Measurements from ENCODE around the gene GLI2.

GLI2 gene

DNA sequence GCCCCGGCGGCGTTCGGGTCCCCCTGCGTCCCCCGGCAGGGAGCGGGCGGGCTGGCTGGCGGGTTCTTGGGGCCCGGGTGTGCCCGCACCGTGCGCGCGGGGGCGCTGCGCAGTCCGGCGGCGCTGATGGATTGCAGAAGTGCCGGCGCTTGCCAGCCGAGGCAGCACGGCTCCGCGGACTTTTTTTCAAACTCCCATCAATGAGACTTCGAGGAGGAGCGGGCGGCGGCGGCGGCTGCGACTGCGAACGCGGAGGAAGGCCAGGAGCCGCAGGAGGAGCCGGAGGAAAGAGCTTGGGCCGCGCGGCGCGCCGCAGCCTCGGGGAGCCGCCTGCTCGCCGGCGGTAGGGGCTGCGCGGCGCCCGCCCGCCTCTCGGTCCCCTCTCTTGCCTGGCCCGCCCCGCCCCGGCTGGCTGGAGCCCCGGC lies at the start of gene GLI2:
GLI2 (plus strand) TSS at position 123 of the 425 bp plus-strand sequence. CDS start 61,453 bp downstream, outside the sequence.
- Histone ChIP-seq H3K4me3 (ENCODE audit: low read depth, low read length) (peak within 1 kb of the TSS; percentile 85), H3K4me1 (ENCODE audit: control insufficient read depth, insufficient read depth, low read length) (peaks cover 23% of the 10 kb centered on the region), H3K27me3 (ENCODE audit: control insufficient read depth, insufficient read depth, low read length) (peaks cover 2% of the 10 kb centered on the region), H3K9me3 (ENCODE audit: control insufficient read depth, insufficient read depth, low read length) (no peaks in the 10 kb centered on the region), H3K36me3 (ENCODE audit: control insufficient read depth, insufficient read depth, low read length) (no peaks in the 10 kb centered on the region), H3K9ac (ENCODE audit: low read depth, low read length) (peak within 1 kb of the TSS; percentile 94)

DNA sequence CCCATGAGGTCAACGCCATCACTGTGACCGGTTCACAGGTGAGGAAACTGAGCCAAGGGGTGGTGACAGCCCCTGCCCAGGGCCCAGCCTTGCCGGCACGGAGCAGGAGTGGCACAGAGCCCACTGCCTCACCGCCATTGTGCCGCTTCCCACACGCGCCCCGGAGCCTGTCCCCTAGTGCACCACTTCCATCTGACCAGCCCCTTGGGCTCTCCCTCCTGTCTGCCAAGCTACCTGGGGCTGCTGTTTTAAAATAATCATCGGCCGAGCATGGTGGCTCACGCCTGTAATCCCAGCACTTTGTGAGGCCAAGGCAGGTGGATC lies 49.7 kb upstream of the GLI2 start:
- Histone ChIP-seq H3K9ac (ENCODE audit: low read depth, low read length) (no peak overlapping the region), H3K4me1 (ENCODE audit: control insufficient read depth, insufficient read depth, low read length) (no peaks in the 10 kb centered on the region), H3K9me3 (ENCODE audit: control insufficient read depth, insufficient read depth, low read length) (no peaks in the 10 kb centered on the region), H3K36me3 (ENCODE audit: control insufficient read depth, insufficient read depth, low read length) (no peaks in the 10 kb centered on the region), H3K4me3 (ENCODE audit: low read depth, low read length) (no peak overlapping the region), H3K27me3 (ENCODE audit: control insufficient read depth, insufficient read depth, low read length) (peaks cover 5% of the 10 kb centered on the region)

GRCh38 chr2:120686511-120687168 lies 49.0 kb upstream of the GLI2 start:
- Histone ChIP-seq H3K27me3 (ENCODE audit: control insufficient read depth, insufficient read depth, low read length) (peaks cover 5% of the 10 kb centered on the region), H3K4me3 (ENCODE audit: low read depth, low read length) (no peak overlapping the region), H3K36me3 (ENCODE audit: control insufficient read depth, insufficient read depth, low read length) (no peaks in the 10 kb centered on the region), H3K4me1 (ENCODE audit: control insufficient read depth, insufficient read depth, low read length) (no peaks in the 10 kb centered on the region), H3K9ac (ENCODE audit: low read depth, low read length) (no peak overlapping the region), H3K9me3 (ENCODE audit: control insufficient read depth, insufficient read depth, low read length) (no peaks in the 10 kb centered on the region)

GRCh38 chr2:120687210-120687609 lies 48.5 kb upstream of the GLI2 start:
- Histone ChIP-seq H3K9me3 (ENCODE audit: control insufficient read depth, insufficient read depth, low read length) (no peaks in the 10 kb centered on the region), H3K4me3 (ENCODE audit: low read depth, low read length) (no peak overlapping the region), H3K36me3 (ENCODE audit: control insufficient read depth, insufficient read depth, low read length) (no peaks in the 10 kb centered on the region), H3K27me3 (ENCODE audit: control insufficient read depth, insufficient read depth, low read length) (peaks cover 5% of the 10 kb centered on the region), H3K4me1 (ENCODE audit: control insufficient read depth, insufficient read depth, low read length) (no peaks in the 10 kb centered on the region), H3K9ac (ENCODE audit: low read depth, low read length) (no peak overlapping the region)

DNA sequence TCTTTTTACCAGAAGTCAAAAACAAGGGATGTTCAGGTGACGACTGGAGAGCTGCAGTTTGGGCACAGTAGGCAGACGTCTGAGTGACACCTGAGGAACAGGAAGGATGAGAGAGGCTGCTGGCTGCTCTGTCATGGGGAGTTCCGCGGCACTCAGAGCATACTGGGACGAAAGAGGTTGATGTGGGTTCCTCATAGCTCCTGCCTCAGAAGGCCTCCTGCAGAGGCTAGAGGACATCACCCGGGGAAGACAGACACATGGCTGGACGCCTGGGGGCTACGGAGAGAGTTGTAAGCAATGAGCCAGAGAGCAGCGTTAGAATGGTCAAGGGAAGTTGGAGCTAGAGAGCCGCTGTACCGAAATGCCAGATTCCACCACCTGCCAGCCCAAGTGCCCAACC lies 45.1 kb upstream of the GLI2 start:
- H3K27me3 ChIP-seq (ENCODE audit: control insufficient read depth, insufficient read depth, low read length), result peaks cover 16% of the 10 kb centered on the region
- no peak overlapping the region for H3K9ac ChIP-seq (ENCODE audit: low read depth, low read length)
- H3K36me3 ChIP-seq (ENCODE audit: control insufficient read depth, insufficient read depth, low read length), result no peaks in the 10 kb centered on the region
- H3K4me1 ChIP-seq (ENCODE audit: control insufficient read depth, insufficient read depth, low read length), result no peaks in the 10 kb centered on the region
- H3K9me3 ChIP-seq (ENCODE audit: control insufficient read depth, insufficient read depth, low read length), result no peaks in the 10 kb centered on the region
- no peak overlapping the region for H3K4me3 ChIP-seq (ENCODE audit: low read depth, low read length)

GRCh38 chr2:120691410-120691809 lies 44.3 kb upstream of the GLI2 start:
- Histone ChIP-seq H3K4me3 (ENCODE audit: low read depth, low read length) (no peak overlapping the region), H3K36me3 (ENCODE audit: control insufficient read depth, insufficient read depth, low read length) (no peaks in the 10 kb centered on the region), H3K4me1 (ENCODE audit: control insufficient read depth, insufficient read depth, low read length) (peaks cover 4% of the 10 kb centered on the region), H3K9ac (ENCODE audit: low read depth, low read length) (no peak overlapping the region), H3K27me3 (ENCODE audit: control insufficient read depth, insufficient read depth, low read length) (peaks cover 21% of the 10 kb centered on the region), H3K9me3 (ENCODE audit: control insufficient read depth, insufficient read depth, low read length) (no peaks in the 10 kb centered on the region)

DNA sequence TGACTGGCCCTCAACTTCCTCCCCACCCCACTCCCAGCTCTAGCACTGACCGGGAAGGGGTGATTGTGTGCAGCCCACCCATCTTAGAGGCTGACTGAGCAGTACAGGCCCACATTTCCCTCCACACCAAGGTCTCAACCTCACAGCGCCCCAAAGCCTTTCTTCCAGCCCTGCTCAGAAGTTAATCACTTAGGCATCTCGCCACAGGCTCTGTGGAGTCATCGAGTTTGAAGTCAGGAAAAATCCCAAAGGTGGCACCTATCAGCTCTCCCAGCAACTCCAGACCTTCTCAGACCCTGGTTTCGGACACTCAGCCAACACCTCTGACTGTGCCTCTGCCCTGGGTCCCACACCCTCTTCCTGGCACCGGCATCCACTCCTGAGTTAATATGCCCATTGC lies 43.0 kb upstream of the GLI2 start:
- no peak overlapping the region for H3K9ac ChIP-seq (ENCODE audit: low read depth, low read length)
- no peaks in the 10 kb centered on the region for H3K36me3 ChIP-seq (ENCODE audit: control insufficient read depth, insufficient read depth, low read length)
- no peak overlapping the region for H3K4me3 ChIP-seq (ENCODE audit: low read depth, low read length)
- peaks cover 19% of the 10 kb centered on the region for H3K27me3 ChIP-seq (ENCODE audit: control insufficient read depth, insufficient read depth, low read length)
- H3K4me1 ChIP-seq (ENCODE audit: control insufficient read depth, insufficient read depth, low read length), result peaks cover 4% of the 10 kb centered on the region
- no peaks in the 10 kb centered on the region for H3K9me3 ChIP-seq (ENCODE audit: control insufficient read depth, insufficient read depth, low read length)

- no peaks in the 10 kb centered on the region for H3K9me3 ChIP-seq (ENCODE audit: control insufficient read depth, insufficient read depth, low read length)
- H3K4me3 ChIP-seq (ENCODE audit: low read depth, low read length), result no peak overlapping the region
- peaks cover 19% of the 10 kb centered on the region for H3K27me3 ChIP-seq (ENCODE audit: control insufficient read depth, insufficient read depth, low read length)
- H3K9ac ChIP-seq (ENCODE audit: low read depth, low read length), result no peak overlapping the region
- peaks cover 4% of the 10 kb centered on the region for H3K4me1 ChIP-seq (ENCODE audit: control insufficient read depth, insufficient read depth, low read length)
- H3K36me3 ChIP-seq (ENCODE audit: control insufficient read depth, insufficient read depth, low read length), result no peaks in the 10 kb centered on the region
These were observed 42.5 kb upstream of the GLI2 start for GRCh38 chr2:120693121-120693520.

DNA sequence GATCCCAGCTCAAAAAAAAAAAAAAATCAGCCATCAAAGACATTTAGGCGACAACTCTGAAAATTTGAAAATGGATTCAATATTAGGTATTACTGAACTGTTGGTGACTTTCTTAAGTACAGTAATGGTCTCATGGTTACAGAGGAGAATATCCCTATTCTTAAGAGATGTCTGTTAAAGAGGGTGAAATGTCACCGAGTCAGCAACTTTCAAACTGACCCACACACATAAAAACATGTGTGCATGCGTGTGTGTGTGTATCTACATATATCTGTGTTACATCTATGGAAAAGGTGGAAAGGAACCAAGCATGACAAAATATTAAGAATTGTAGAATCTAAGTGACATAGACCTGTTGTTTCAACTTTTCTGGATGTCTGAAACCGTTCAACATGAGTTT lies 41.6 kb upstream of the GLI2 start:
- H3K36me3 ChIP-seq (ENCODE audit: control insufficient read depth, insufficient read depth, low read length), result no peaks in the 10 kb centered on the region
- no peak overlapping the region for H3K9ac ChIP-seq (ENCODE audit: low read depth, low read length)
- H3K9me3 ChIP-seq (ENCODE audit: control insufficient read depth, insufficient read depth, low read length), result no peaks in the 10 kb centered on the region
- no peak overlapping the region for H3K4me3 ChIP-seq (ENCODE audit: low read depth, low read length)
- H3K27me3 ChIP-seq (ENCODE audit: control insufficient read depth, insufficient read depth, low read length), result peaks cover 19% of the 10 kb centered on the region
- H3K4me1 ChIP-seq (ENCODE audit: control insufficient read depth, insufficient read depth, low read length), result peaks cover 4% of the 10 kb centered on the region

- peaks cover 4% of the 10 kb centered on the region for H3K4me1 ChIP-seq (ENCODE audit: control insufficient read depth, insufficient read depth, low read length)
- H3K4me3 ChIP-seq (ENCODE audit: low read depth, low read length), result no peak overlapping the region
- no peaks in the 10 kb centered on the region for H3K36me3 ChIP-seq (ENCODE audit: control insufficient read depth, insufficient read depth, low read length)
- peaks cover 22% of the 10 kb centered on the region for H3K27me3 ChIP-seq (ENCODE audit: control insufficient read depth, insufficient read depth, low read length)
- H3K9me3 ChIP-seq (ENCODE audit: control insufficient read depth, insufficient read depth, low read length), result no peaks in the 10 kb centered on the region
- no peak overlapping the region for H3K9ac ChIP-seq (ENCODE audit: low read depth, low read length)
These were observed 38.2 kb upstream of the GLI2 start for GRCh38 chr2:120697471-120697870.

DNA sequence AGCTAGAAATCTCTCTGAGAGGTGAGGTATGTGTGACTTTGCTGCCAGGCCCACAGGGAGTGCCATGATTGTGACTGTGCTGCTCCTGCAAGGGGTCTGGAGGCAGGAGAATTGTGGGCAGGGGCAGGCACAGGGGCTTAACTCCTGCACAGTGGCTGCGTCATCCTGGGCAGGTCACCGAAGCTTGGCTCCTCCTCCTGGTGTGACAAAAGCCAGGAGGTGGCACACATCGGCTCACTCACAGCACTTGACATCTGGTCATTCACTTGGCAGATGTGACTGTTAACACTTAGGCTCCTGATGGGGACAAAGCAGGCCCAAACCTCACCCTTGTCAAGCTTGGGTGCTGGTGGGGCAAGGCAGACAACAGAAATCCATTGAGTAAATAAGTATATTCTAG lies 36.4 kb upstream of the GLI2 start:
- Histone ChIP-seq H3K4me3 (ENCODE audit: low read depth, low read length) (no peak overlapping the region), H3K9me3 (ENCODE audit: control insufficient read depth, insufficient read depth, low read length) (no peaks in the 10 kb centered on the region), H3K36me3 (ENCODE audit: control insufficient read depth, insufficient read depth, low read length) (no peaks in the 10 kb centered on the region), H3K9ac (ENCODE audit: low read depth, low read length) (peak overlapping the region; percentile 57), H3K27me3 (ENCODE audit: control insufficient read depth, insufficient read depth, low read length) (peaks cover 23% of the 10 kb centered on the region), H3K4me1 (ENCODE audit: control insufficient read depth, insufficient read depth, low read length) (peaks cover 6% of the 10 kb centered on the region)

- no peak overlapping the region for H3K4me3 ChIP-seq (ENCODE audit: low read depth, low read length)
- peaks cover 19% of the 10 kb centered on the region for H3K27me3 ChIP-seq (ENCODE audit: control insufficient read depth, insufficient read depth, low read length)
- no peaks in the 10 kb centered on the region for H3K36me3 ChIP-seq (ENCODE audit: control insufficient read depth, insufficient read depth, low read length)
- no peaks in the 10 kb centered on the region for H3K9me3 ChIP-seq (ENCODE audit: control insufficient read depth, insufficient read depth, low read length)
- peaks cover 12% of the 10 kb centered on the region for H3K4me1 ChIP-seq (ENCODE audit: control insufficient read depth, insufficient read depth, low read length)
- H3K9ac ChIP-seq (ENCODE audit: low read depth, low read length), result no peak overlapping the region
These were observed 35.0 kb upstream of the GLI2 start for GRCh38 chr2:120700659-120701058.
